Fibroblast of mammary gland (primary cell): ENCODE results near the gene TF.

Experiments
- DNase-seq: peaks from one replicate; pipeline ENCODE4 v3.0.0-alpha.2; 2010; ENCODE audit warnings: low read depth
- H3K4me3 ChIP-seq: 2 replicates; pipeline ENCODE4 v1.5.1; 2011; ENCODE audit warnings: low read depth, mild to moderate bottlenecking, low read length, moderate library complexity; ENCODE audit not compliant: control insufficient read depth
- CTCF ChIP-seq: conservative IDR thresholded peaks from 2 replicates; pipeline ENCODE4 v1.5.1; 2011; ENCODE audit warnings: low read depth, low read length, inconsistent platforms; ENCODE audit not compliant: control insufficient read depth, insufficient read depth

TF gene

GRCh38 chr3:133833880-133834620 is 87.9 kb downstream of the TF start:
- TF ChIP-seq CTCF = no peak
- DNase-seq = no peak
- H3K4me3 ChIP-seq = no peak overlapping the region

GRCh38 chr3:133834621-133835417 is 88.6 kb downstream of the TF start:
- no peak overlapping the region for H3K4me3 ChIP-seq
- no peak for DNase-seq
- no peak for TF ChIP-seq CTCF

GRCh38 chr3:133835418-133835743 is 89.2 kb downstream of the TF start:
- no peak for TF ChIP-seq CTCF
- H3K4me3 ChIP-seq = no peak overlapping the region
- DNase-seq = no peak

- no peak for TF ChIP-seq CTCF
- DNase-seq = no peak
- H3K4me3 ChIP-seq = no peak overlapping the region
Measured at GRCh38 chr3:133835961-133836360, 89.8 kb downstream of the TF start.

- no peak for TF ChIP-seq CTCF
- no peak for DNase-seq
- no peak overlapping the region for H3K4me3 ChIP-seq
Measured at GRCh38 chr3:133836497-133837158, 90.4 kb downstream of the TF start.

GRCh38 chr3:133837487-133838295 is 91.5 kb downstream of the TF start:
- no peak for TF ChIP-seq CTCF
- no peak overlapping the region for H3K4me3 ChIP-seq
- no peak for DNase-seq
